ENCODE data around the gene MYO5B.

The MYO5B gene

DNA sequence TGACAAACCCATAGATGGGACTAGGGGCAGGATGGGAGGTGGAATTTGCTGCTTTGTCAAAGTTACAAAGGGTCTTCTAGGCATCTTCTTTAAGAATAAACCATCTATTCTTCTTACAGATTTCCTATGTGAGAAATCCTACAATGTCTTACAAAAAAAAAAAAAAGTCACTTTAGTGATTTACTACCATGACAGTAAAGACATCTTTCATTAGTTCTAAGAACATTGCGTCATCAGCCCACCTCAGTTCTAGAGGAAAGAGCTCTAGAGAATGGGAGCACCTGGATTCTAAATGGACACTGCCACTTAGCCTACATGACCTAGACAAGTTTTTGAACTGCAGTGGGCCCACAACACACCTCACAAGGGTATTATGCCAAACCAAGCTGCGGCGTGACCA is 172.0 kb downstream of the MYO5B start:
- DNase-seq (ENCODE audit: low read depth in 1 of 2, low spot score in 1 of 2), result no peak

DNA sequence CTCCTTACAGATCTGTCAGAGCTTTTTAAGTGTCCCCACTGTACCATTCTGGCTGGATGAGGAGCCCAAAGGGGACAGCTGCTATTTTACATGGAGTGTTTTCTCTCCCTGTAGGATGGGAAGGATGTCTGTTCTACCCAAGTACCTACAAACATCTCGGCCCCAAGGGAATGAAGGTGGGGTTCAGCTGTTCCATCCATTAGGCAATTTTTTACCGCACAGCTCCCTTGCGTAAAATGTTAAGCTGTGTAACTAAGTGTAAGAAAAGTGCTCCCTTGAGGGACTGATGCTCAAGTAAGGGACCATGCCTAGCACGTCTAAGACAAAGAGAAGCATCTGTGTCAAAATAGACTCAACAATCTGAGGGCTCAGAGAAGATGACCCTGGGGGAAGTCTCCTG is 180.3 kb downstream of the MYO5B start:
- DNase-seq (ENCODE audit: low read depth in 1 of 2, low spot score in 1 of 2), result no peak

DNA sequence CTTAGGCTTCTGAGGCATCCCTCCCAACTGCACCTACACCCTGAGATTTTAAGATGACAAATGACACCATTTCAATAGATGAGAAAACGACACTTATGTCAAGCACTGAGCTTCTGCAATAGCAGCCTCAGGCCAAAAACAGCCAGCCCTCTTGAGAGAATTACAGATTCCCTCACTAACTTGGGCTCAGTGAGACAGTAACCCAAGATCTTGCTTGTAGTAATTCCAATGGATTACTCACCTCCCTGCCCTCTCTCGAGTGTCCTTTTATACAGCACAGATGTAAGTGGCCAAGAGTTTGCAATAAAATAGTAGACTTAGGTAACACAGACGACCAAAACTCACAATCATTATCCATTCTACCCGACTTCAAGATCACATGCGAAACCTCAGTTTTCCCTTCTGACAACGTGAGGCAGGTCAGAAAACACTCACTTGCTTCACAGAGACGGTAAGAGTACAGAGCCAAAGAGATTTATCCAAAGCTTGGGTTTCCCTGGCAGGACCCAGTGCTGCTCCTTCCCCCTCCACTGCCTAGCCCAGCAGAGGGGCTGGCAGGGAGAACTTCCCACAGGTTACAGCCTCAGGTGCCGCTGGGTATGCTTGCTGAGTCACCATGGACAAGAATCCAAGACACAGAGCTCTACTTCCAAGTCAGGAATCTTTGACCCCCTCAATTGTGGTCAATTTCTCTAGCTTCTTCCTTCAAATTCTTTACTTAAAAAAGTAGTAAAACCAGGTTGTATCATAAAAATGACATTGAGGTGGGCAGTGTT is 181.4 kb downstream of the MYO5B start:
- no peak for DNase-seq (ENCODE audit: low read depth in 1 of 2, low spot score in 1 of 2)

DNA sequence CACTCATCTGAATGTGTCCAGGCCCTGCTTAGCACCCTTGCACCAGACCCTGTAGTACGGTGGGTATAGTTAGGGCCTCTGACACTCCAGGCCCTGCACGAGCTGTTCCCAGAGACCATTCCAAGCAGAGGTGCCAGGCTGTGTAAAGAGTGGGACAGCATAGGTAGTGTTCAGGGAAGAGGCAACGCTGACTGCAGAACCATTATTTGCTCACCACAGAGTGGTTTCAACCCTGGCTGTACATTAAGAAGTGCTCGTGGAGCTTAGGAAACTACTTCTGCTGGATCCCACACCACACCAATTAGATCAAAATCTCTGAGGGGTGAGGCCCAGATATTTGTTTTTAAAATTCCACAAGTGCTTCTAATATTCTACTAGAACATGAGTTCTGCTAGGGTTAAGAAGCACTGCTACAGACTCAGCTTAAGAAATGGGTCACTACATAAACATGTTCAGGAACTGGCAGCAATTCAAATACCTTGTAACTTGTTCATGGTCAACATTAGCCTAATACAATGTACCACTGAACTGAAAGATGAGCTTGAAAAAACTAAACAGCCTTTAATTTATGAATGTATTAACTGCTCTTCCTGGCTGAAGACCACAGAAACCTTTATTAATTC is 183.0 kb downstream of the MYO5B start:
- DNase-seq (ENCODE audit: low read depth in 1 of 2, low spot score in 1 of 2), result no peak

DNA sequence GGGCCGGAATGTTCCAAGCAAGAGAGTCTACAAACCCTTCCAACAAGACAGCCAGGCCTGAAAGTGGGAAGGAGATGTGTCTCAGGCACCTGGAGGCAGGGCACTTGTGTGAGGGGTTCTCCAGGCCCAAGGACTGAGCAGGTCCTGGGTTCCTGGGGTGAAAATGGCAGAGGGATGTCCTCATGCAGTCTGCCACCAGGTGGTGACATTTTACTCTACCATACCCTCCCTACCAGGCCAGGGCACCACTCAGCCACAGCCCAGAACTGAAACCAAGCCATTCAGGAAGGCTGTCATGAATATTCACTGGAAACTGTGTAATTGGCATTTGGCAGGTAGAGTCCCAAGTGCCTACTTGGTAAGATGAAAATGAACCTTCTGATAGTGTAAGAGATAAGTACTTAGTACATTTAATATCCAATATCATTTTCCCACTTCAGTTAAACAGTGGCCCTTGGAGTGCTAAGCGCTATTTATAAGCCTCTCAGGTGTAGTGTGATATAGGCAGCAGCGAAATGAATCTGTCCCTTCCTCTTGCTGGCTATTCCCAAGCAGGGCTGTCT is 185.1 kb downstream of the MYO5B start:
- peak; percentile 2 to 6 for DNase-seq (ENCODE audit: low read depth in 1 of 2, low spot score in 1 of 2)

GRCh38 chr18:50008306-50008705 is 186.6 kb downstream of the MYO5B start:
- no peak for DNase-seq (ENCODE audit: low read depth in 1 of 2, low spot score in 1 of 2)

- DNase-seq (ENCODE audit: low read depth in 1 of 2, low spot score in 1 of 2), result no peak
These were observed 188.4 kb downstream of the MYO5B start for GRCh38 chr18:50006470-50007046.

GRCh38 chr18:50004013-50004412 is 190.9 kb downstream of the MYO5B start:
- DNase-seq (ENCODE audit: low read depth in 1 of 2, low spot score in 1 of 2), result no peak

GRCh38 chr18:50002781-50003180 is 192.2 kb downstream of the MYO5B start:
- no peak for DNase-seq (ENCODE audit: low read depth in 1 of 2, low spot score in 1 of 2)

GRCh38 chr18:50000227-50000626 is 194.7 kb downstream of the MYO5B start:
- no peak for DNase-seq (ENCODE audit: low read depth in 1 of 2, low spot score in 1 of 2)

DNA sequence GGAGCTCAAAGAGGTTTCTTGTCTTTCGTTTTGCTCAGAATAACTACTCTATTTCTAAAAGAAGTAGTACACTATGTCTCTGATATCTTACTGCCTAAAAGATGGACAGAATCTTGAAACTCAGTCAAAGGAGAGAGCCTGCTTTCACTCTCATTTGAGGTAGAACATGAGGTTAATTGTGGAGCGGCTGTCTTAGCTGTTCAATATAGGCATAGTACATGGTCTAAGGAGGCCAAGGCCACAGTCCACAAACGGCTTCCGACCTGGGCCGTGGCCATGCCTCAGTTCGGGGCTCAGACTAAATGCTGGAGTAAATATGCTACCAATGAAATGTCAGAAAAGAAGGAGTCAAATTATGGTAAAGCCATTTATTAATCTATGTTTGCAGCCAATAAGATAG is 195.8 kb downstream of the MYO5B start:
- DNase-seq (ENCODE audit: low read depth in 1 of 2, low spot score in 1 of 2), result no peak

DNA sequence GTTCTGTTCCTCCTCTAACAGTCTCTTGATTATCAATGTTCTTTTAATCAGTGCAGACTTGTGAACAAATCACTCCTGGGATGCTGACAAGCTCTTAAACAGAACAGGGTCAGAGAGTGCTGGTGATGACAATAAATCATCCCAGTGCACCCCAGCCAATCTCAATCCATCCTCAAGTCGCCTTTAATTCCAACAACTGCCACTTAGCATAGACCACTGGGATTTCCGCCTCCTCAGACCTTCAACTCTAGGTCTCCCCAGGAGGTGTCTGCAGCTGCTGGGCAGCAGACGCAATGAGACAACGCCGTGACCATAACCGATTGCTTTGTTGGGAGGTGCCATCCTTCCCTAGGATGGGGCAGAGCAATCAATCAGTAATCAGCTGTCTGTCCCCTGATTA is 197.4 kb downstream of the MYO5B start:
- DNase-seq (ENCODE audit: low read depth in 1 of 2, low spot score in 1 of 2), result no peak

DNA sequence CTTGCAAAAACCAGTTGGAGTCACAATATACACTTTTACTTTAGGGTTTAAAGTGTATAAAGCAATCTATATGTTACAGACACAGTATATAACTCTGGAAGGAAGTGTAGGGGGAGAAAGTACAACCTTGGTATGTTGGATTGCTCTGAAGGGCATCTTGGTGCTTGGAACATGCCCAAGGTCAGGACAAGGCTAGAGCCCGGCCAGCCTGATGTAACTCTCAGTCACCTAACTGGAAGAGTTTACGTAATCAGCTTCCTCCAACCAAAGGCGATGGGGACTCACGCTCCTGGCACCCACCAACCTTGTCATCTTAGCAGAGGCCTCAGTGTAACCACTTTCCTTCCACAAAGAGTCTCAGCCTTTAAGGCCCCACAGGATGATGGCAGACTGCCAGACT is 200.5 kb downstream of the MYO5B start:
- DNase-seq (ENCODE audit: low read depth in 1 of 2, low spot score in 1 of 2), result no peak

- no peak for DNase-seq (ENCODE audit: low read depth in 1 of 2, low spot score in 1 of 2)
These were observed 201.6 kb downstream of the MYO5B start for GRCh38 chr18:49993299-49993698.

GRCh38 chr18:49988733-49989132 is 206.2 kb downstream of the MYO5B start:
- DNase-seq (ENCODE audit: low read depth in 1 of 2, low spot score in 1 of 2), result no peak

DNA sequence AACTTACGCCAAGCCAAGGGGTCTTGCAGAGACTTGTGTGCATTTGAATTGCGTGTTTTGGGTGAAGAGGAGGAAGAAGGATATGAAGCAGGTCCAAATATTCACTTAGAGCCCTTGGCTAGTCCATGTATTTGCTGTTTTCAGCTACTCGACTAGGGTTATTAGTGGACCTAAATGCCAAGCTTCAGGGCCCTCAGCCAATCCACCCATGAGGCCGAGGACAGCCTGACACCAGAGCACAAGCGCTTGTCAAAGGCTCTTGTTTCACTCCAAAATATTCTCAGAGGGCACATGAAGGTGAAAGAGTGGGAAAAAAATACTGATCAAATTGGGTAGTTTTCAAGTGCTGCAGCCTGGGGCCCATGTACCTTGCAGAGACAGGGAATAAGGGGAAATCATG is 206.8 kb downstream of the MYO5B start:
- no peak for DNase-seq (ENCODE audit: low read depth in 1 of 2, low spot score in 1 of 2)

GRCh38 chr18:49985236-49985635 is 209.7 kb downstream of the MYO5B start:
- DNase-seq (ENCODE audit: low read depth in 1 of 2, low spot score in 1 of 2), result no peak

GRCh38 chr18:49980896-49981295 is 214.1 kb downstream of the MYO5B start:
- DNase-seq (ENCODE audit: low read depth in 1 of 2, low spot score in 1 of 2), result no peak

GRCh38 chr18:49976795-49977560 is 218.0 kb downstream of the MYO5B start:
- no peak for DNase-seq (ENCODE audit: low read depth in 1 of 2, low spot score in 1 of 2)

DNA sequence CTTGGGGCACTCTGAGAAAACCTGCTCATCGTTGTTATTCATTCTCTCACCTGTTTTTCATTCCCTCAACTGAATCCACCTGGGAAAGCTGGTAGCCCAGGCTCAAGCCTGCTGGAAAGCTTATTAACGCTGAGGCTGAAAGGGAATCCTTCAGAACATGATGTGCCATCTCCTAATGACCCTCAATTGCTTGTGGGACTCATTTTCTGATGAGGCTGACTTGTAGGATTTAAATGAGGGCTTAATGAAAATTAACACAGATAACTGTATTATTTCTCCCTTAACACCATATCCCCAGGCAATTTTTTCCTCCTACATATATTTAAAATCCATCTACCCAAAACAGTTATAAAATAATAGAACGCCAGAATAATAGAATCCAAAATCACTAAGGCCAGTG is 218.9 kb downstream of the MYO5B start:
- no peak for DNase-seq (ENCODE audit: low read depth in 1 of 2, low spot score in 1 of 2)

DNA sequence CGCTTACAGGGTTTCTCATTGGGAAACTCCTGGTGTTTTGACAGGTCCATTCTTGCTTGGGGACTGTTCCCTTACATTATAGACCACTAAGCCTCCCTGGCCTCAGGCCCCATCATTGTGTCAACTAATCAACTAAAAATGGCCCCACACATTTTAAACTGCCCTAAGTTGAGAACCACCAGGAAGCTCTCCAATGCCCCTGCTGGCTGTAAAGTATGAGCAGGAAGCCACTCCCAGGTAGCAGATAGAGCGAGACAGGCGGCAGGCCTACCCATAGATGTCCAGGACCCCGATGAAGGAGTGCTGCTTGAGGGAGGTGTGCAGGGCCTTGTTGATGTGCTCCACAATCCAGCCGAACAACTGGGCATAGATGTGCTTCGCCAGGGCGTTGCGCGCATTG is 220.9 kb downstream of the MYO5B start:
- DNase-seq (ENCODE audit: low read depth in 1 of 2, low spot score in 1 of 2), result no peak

DNA sequence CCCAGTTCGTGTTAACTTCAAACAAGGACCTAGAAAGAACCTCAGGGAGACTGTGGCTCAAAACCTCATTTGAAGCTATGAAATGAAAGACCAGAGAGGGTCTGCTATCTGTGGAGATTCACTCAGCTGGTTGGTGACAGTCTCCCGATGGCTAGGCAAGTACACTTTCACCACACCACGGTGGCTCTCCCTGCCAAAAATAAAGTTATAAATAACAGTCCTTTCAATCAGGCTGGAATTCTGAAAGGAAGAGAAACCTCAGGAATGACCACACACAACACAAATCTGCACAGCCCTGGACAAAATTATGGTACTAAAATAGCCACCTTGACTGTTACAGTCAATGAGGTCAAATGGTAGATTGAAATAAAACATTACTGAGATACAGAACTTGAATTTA is 221.4 kb downstream of the MYO5B start:
- no peak for DNase-seq (ENCODE audit: low read depth in 1 of 2, low spot score in 1 of 2)

Data from activated T-helper 1 cell treated with anti-CD3 and anti-CD28 coated beads, Interleukin-2, amount 50 U/mL, for 16 hours (primary cell).